HUES48 (cell line): ENCODE data around the gene SLC9A6.

Source experiments
- H3K27ac ChIP-seq: one replicate; pipeline ENCODE4 v1.7.0; 2013; ENCODE audit warnings: low read depth, low read length, inconsistent platforms
- H3K27me3 ChIP-seq: 2 replicates; pipeline ENCODE4 v1.6.1; 2013; ENCODE audit warnings: mild to moderate bottlenecking, low read length; ENCODE audit not compliant: control insufficient read depth, insufficient read depth
- H3K36me3 ChIP-seq: 2 replicates; pipeline ENCODE4 v1.6.1; 2013; ENCODE audit warnings: low read length; ENCODE audit not compliant: control insufficient read depth, insufficient read depth
- H3K4me1 ChIP-seq: 2 replicates; pipeline ENCODE4 v1.6.1; 2013; ENCODE audit warnings: mild to moderate bottlenecking, low read length; ENCODE audit not compliant: control insufficient read depth, insufficient read depth
- H3K4me3 ChIP-seq: 2 replicates; pipeline ENCODE4 v1.5.1; 2013; ENCODE audit warnings: mild to moderate bottlenecking, low read depth, low read length
- H3K9ac ChIP-seq: 2 replicates; pipeline ENCODE4 v1.6.1; 2013; ENCODE audit warnings: mild to moderate bottlenecking, low read depth, low read length, moderate library complexity
- H3K9me3 ChIP-seq: 2 replicates; pipeline ENCODE4 v1.6.1; 2013; ENCODE audit warnings: low read length; ENCODE audit not compliant: control insufficient read depth, insufficient read depth

Gene SLC9A6

DNA sequence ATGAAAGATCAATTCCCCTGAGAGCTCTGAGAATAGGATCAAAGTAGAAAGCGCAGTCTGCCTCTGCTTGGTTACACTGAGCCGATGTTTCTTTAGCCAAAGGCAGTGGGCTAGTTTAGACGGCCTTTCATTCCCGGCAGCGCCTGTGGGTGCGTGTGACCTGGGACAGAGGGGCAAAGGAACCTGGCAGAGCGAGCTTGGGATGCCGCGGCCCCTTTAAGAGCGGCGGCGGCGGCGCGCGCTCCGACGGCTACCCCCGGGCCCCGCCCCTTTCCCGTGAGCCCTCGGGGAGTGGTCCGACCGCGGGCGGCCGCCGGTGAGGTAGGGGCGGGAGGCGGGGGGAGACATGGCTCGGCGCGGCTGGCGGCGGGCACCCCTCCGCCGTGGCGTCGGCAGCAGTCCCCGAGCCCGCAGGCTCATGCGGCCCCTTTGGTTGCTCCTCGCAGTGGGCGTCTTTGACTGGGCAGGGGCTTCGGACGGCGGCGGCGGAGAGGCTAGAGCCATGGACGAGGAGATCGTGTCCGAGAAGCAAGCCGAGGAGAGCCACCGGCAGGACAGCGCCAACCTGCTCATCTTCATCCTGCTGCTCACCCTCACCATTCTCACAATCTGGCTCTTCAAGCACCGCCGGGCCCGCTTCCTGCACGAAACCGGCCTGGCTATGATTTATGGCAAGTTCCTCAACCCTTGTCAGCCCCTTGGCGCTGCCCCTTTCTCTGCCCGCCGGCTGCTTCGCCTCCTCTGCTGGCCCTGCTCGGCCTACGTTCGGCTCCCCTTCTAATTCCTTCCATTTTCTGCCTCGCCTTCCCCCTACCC is at the start of gene SLC9A6:
TSS of gene SLC9A6 (plus strand) at position 279 of the 816 bp plus-strand sequence. CDS start at position 503, 224 bp downstream.
- Histone ChIP-seq H3K36me3 (no peaks in the 10 kb centered on the region), H3K27ac (peak within 1 kb of the TSS; percentile 45), H3K4me3 (peak within 1 kb of the TSS; percentile 96), H3K9me3 (no peaks in the 10 kb centered on the region), H3K9ac (peak within 1 kb of the TSS; percentile 69), H3K4me1 (peaks cover 17% of the 10 kb centered on the region; the same call in 1 of the 2 replicates), H3K27me3 (no peaks in the 10 kb centered on the region; the same call in 1 of the 2 replicates)

DNA sequence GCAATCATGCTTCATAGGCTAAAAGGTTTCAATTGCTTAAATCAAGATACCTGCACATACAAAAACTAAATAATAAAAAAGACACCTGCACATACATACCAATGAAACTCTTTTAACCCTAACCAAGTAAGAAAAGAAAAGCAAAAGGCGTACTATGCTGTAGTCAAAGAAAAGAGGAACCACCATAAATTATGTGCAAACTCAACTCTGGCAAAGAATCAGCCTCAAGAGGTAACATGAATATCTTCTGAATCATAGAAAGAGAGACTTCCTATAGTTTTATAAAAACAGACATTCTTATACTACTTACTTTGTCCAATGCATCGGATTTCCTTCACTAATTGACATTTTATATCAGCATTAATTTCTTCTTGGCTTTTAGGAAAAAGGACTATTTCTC is 40.7 kb upstream of the SLC9A6 start:
- Histone ChIP-seq H3K27me3 (no peaks in the 10 kb centered on the region), H3K9me3 (peaks cover 12% of the 10 kb centered on the region), H3K27ac (no peak overlapping the region), H3K36me3 (no peaks in the 10 kb centered on the region), H3K9ac (no peak overlapping the region), H3K4me1 (no peaks in the 10 kb centered on the region), H3K4me3 (no peak overlapping the region)

DNA sequence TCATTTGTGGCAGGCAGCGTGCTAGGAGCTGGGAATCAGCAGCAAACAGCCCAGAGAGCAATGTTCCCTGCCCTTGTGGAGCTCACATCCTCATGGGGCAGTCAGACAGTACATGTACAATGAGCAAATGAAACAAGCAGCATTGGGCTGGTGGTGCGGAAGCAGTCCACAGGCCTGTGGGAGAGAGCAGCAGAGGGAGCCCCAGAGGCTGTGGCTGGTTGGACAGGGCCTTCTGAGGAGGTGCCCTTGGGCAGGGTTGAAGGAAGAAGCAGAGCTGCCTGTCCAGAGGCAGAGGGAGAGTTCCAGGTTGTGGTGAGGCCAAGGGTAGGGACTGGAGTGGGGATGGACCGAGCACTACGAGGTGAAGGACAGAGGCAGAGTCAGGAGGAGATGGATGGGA is 33.9 kb upstream of the SLC9A6 start:
- H3K36me3 ChIP-seq, result no peaks in the 10 kb centered on the region
- no peaks in the 10 kb centered on the region; the same call in 1 of the 2 replicates for H3K9me3 ChIP-seq
- H3K27me3 ChIP-seq, result no peaks in the 10 kb centered on the region
- no peak overlapping the region for H3K9ac ChIP-seq
- H3K4me3 ChIP-seq, result no peak overlapping the region
- no peaks in the 10 kb centered on the region for H3K4me1 ChIP-seq
- H3K27ac ChIP-seq, result no peak overlapping the region

DNA sequence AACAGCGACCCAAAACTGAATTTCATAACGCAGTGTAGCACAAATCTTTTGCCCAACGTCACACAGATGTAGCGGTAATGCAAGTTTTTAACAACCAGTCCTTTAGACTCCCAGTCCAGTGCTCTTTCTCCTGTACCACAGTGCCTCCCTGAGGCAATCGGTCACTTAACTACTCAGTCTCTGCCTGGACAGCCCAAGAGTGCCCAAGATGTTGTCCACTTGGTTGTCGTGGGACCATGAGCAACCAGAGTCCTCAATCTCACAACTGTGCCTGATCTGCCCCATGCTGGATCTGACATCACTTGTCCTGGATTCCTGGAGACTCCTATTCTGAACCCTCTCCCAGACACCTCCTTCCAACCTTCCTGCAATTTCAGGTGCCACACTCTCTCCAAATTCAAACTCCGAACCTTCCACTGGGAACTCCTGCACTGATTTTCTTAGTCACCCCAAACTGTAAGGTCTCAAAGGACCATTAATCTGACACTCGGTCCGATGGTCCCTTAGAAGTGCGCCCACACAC is 12.1 kb upstream of the SLC9A6 start:
- Histone ChIP-seq H3K9me3 (no peaks in the 10 kb centered on the region), H3K4me3 (peak overlapping the region; percentile 100), H3K9ac (peak overlapping the region; percentile 94), H3K4me1 (peaks cover 14% of the 10 kb centered on the region; the same call in 1 of the 2 replicates), H3K27me3 (no peaks in the 10 kb centered on the region), H3K27ac (peak overlapping the region; percentile 93), H3K36me3 (peaks cover 14% of the 10 kb centered on the region)

DNA sequence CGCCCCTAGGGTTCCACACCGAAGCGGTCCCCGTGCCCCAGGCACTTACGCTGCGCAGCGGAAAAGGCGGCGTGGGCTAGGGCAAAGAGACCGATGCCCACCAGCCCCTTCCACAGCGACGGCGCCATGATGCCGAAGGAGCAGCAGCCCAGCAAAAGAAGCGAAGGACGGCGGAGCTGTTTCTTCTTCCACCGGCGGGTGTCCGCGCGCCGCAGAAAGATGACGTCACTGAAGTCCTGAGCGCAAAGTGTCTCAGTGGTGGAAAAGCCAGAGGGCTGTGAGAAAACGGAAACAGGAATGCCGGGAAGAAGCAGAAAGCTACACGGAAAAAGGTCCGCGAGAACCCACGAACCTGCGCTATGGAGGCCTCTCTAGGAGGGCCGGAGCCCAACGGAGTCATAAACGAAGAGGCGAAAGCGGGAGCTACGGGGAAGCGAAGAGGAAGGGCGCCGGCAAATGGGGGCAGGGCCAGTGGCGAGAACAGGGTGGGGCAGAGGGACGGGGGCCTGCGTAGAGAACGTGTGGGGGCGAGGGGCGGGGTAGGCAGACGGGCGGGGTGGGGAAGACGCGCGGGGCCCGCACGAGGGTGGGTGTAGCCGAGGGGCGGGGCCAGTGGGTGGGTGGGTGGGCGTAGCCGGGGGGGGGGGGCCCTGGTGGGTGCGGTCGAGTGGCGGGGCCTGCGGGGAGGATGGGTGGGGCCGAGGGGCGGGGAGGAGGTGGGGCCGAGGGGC is 11.5 kb upstream of the SLC9A6 start, which contains the start of gene MMGT1:
TSS of gene MMGT1 (minus strand) at position 441 of the 731 bp plus-strand sequence. CDS start at position 128, 313 bp downstream.
- Histone ChIP-seq H3K27ac (peak within 1 kb of the TSS; percentile 93), H3K9me3 (no peaks in the 10 kb centered on the region), H3K4me3 (peak within 1 kb of the TSS; percentile 100), H3K36me3 (peaks cover 13% of the 10 kb centered on the region), H3K9ac (peak within 1 kb of the TSS; percentile 94), H3K4me1 (peaks cover 14% of the 10 kb centered on the region; the same call in 1 of the 2 replicates), H3K27me3 (no peaks in the 10 kb centered on the region)

DNA sequence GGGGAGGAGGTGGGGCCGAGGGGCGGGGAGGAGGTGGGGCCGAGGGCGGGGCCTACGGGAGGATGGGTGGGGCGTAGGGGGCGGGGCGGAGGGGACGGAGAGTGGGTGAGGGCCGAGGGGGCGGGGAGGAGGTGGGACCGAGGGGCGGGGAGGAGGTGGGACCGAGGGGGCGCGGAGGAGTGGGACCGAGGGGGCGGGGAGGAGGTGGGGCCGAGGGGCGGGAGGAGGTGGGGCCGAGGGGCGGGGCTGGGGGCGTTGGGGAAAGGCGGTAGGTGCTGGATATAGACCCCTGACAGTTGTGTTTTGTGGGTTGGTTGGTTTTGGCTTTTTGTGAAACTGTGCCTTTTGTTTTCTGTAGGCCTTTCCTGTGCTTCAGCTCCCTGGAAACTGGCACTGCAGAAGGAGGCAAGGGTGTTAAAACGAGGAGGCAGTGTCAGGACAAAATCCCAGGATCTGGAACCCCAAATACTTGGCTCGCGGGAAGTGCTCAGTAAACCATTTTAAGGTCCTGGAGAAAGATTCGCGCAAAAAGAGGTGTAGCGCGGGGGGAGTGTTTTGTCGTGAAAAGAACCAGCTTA is 10.9 kb upstream of the SLC9A6 start:
- H3K9ac ChIP-seq, result no peak overlapping the region
- H3K27ac ChIP-seq, result no peak overlapping the region
- peaks cover 14% of the 10 kb centered on the region; the same call in 1 of the 2 replicates for H3K4me1 ChIP-seq

DNA sequence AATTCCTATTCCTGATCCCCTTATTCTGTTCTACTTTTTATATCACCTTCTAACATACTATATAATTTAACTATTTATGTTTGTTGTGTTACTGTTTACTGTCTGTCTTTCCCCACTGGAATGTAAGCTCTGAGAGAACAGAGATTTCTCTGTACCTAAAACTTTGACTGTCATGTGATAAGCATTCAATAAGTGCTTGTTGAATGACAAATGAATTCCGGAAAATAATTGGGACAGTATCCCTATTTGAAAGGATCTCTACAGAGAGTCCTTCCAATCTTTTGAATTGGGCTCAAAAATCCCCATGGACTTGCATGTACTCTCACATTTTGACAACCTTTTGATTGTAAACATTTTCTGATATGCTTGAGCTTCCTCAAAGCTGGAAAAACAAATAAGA is 9.8 kb upstream of the SLC9A6 start:
- Histone ChIP-seq H3K4me3 (no peak overlapping the region), H3K27me3 (no peaks in the 10 kb centered on the region), H3K4me1 (peaks cover 14% of the 10 kb centered on the region; the same call in 1 of the 2 replicates), H3K27ac (no peak overlapping the region), H3K9ac (no peak overlapping the region), H3K9me3 (no peaks in the 10 kb centered on the region), H3K36me3 (no peaks in the 10 kb centered on the region)

More for the DNA sequence above, 10.9 kb upstream of the SLC9A6 start:
- Histone ChIP-seq H3K9me3 (no peaks in the 10 kb centered on the region), H3K4me3 (peak overlapping the region; percentile 66), H3K36me3 (peaks cover 7% of the 10 kb centered on the region; the same call in 1 of the 2 replicates), H3K27me3 (no peaks in the 10 kb centered on the region)

DNA sequence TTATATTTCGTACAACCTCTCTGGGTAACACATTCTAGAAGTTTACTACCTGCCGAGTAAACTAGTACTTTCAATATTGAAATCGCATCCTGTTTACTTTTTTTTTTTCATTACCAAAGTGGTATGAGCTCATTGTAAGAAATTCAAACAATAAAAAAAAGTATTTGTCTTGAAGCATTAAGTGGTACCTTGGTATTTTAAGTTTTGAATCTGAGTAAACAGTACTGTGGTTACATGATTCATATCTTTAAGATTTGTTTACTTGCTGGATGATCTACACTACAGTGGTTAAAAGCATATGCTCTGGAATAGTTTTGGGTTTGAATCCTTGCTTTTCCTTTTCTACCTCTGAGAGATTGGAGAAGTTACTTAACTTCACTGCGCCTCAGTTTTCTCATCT is 7.6 kb upstream of the SLC9A6 start:
- Histone ChIP-seq H3K9ac (no peak overlapping the region), H3K36me3 (no peaks in the 10 kb centered on the region), H3K27me3 (no peaks in the 10 kb centered on the region), H3K4me3 (no peak overlapping the region), H3K27ac (no peak overlapping the region), H3K4me1 (peaks cover 7% of the 10 kb centered on the region; the same call in 1 of the 2 replicates), H3K9me3 (no peaks in the 10 kb centered on the region)

DNA sequence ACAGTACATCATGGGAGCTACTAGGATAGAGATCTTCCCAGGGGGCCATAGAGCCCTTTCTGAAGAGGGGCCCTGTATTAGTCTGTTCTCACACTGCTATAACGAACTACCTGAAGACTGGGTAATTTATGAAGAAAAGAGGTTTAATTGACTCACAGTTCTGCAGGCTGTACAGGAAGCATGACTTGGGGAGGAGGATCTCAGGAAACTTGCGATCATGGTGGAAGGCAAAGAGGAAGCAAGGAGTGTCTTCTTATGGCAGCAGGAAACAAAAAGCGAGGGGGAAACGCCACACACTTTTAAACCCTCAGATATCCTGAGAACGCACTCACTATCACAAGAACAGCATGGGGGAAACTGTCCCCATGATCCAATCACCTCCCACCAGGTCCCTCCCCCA is 4.2 kb upstream of the SLC9A6 start:
- Histone ChIP-seq H3K4me1 (peaks cover 11% of the 10 kb centered on the region; the same call in 1 of the 2 replicates), H3K4me3 (no peak overlapping the region), H3K9ac (no peak overlapping the region), H3K27ac (no peak overlapping the region), H3K27me3 (no peaks in the 10 kb centered on the region; the same call in 1 of the 2 replicates), H3K9me3 (no peaks in the 10 kb centered on the region), H3K36me3 (no peaks in the 10 kb centered on the region)

DNA sequence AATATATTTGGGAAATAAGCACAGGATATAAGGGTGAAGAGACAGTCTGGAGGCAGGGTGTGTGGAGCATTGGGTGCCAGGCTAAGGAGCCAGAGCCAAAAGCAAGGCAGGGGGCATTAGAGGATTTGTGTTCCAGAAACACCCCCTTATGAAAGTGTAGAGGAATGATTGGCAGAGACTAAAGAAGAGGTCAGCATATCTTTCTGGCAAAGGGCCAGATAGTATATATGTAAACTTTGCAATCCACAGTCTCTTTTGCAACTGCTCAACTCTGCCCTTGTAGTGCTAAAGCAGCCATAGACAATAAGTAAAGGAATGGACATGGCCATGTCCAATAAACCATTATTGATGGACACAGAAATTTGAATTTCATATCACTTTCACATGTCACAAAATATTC is 3.6 kb upstream of the SLC9A6 start:
- Histone ChIP-seq H3K9ac (no peak overlapping the region), H3K27ac (no peak overlapping the region)

More for the DNA sequence above, 3.6 kb upstream of the SLC9A6 start:
- Histone ChIP-seq H3K27me3 (no peaks in the 10 kb centered on the region; the same call in 1 of the 2 replicates), H3K9me3 (no peaks in the 10 kb centered on the region), H3K4me3 (no peak overlapping the region), H3K36me3 (no peaks in the 10 kb centered on the region), H3K4me1 (peaks cover 15% of the 10 kb centered on the region; the same call in 1 of the 2 replicates)
